Erythroblast (primary cell): ENCODE measurements around the gene IDE.

Source experiments
- DNase-seq, 2 experiments: peaks; one replicate each; lab custom pipeline; 2025; lab: John Stamatoyannopoulos, UW
- GATA1 ChIP-seq: IDR thresholded peaks from 2 replicates; pipeline ENCODE4 v1.6.1; 2011; ENCODE audit warnings: low read depth, mild to moderate bottlenecking, control low read depth, low read length, moderate library complexity
- POLR2A ChIP-seq: IDR thresholded peaks from 2 replicates; pipeline ENCODE4 v1.6.1; 2011; ENCODE audit warnings: mild to moderate bottlenecking, low read length

IDE gene

DNA sequence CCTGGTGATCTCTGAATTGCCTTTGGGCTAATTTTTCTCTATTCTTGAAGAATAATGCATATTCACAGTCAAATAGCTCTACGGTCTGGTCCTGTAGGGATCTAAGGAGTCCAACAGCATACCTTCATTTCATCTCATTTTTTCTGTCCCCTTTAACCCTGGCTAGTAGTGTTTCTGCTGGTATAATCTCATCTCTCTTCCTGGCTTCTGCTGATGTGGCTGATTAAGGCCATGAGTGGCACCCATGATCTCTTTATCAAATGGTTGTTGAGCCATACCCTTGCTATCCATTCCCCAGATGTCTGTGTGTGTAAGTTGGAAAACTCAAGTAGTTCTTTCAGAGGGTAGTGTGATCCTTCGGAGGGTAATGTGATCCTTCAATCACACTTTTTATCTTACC, 163.4 kb downstream of the IDE start:
- no peak for TF ChIP-seq POLR2A
- TF ChIP-seq GATA1, result no peak
- DNase-seq, result peak in 1 of 2 experiments; percentile 44

GRCh38 chr10:92408017-92408361, 165.9 kb downstream of the IDE start:
- DNase-seq, result no peak

DNA sequence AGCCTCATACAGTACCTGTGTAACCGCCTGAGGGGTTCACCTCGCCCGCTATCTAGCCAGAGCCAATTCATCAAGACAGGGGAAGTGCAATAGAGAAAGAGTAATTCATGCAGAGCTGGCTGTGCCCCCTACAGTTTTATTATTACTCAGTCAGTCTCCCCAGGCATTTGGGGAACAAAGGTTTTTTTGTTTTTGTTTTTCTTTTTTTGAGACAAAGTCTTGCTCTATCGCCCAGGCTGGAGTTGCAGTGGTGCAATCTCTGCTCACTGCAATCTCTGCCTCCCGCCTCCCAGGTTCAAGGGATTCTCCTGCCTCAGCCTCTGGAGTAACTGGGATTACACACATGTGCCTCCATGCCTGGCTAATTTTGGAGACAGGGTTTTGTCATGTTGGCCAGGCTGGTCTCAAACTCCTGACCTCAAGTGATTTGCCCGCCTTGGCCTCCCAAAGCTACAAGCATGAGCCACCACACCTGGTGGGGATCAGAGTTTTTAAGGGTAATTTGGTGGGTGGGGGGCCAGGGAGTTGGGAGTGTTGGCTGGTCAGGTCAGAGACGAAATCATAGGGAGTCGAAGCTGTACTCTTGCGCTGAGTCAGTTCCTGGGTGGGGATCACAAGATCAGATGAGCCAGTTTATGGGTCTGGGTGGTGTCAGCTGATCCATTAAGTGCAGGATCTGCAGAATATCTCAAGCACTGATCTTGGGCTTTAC, 166.4 kb downstream of the IDE start:
- DNase-seq, result peak; percentile 48 to 64
- no peak for TF ChIP-seq GATA1
- TF ChIP-seq POLR2A, result no peak

More at GRCh38 chr10:92408017-92408361, 165.9 kb downstream of the IDE start:
- TF ChIP-seq POLR2A (no peak), GATA1 (no peak)

- no peak for DNase-seq
- TF ChIP-seq GATA1 (no peak), POLR2A (no peak)
These were observed 168.4 kb downstream of the IDE start for GRCh38 chr10:92405419-92405924.

- TF ChIP-seq GATA1, result no peak
- no peak for TF ChIP-seq POLR2A
- DNase-seq, result no peak
These were observed 169.1 kb downstream of the IDE start for GRCh38 chr10:92404612-92405418.

GRCh38 chr10:92402234-92402633, 171.7 kb downstream of the IDE start:
- peak in 1 of 2 experiments; percentile 25 for DNase-seq
